ENCODE measurements around the gene CPNE1.
"Not testable (repeated sequence)": the region's sequence is repeated elsewhere in the genome, so short reads cannot be mapped to it uniquely, and the experiment has no call there.

The CPNE1 gene
- long read RNA-seq, transcript CPNE1-204 (16 exons, 1,928 nt): major isoform, 807 of 1,383 reads
- long read RNA-seq, transcript CPNE1-203 (16 exons, 1,695 nt): minor isoform, 6 of 1,383 reads
- long read RNA-seq, partial matches to known transcripts: 39 of 1,383 reads
- long read RNA-seq, other reads (novel, unspliced or antisense): 527 of 1,383 reads

DNA sequence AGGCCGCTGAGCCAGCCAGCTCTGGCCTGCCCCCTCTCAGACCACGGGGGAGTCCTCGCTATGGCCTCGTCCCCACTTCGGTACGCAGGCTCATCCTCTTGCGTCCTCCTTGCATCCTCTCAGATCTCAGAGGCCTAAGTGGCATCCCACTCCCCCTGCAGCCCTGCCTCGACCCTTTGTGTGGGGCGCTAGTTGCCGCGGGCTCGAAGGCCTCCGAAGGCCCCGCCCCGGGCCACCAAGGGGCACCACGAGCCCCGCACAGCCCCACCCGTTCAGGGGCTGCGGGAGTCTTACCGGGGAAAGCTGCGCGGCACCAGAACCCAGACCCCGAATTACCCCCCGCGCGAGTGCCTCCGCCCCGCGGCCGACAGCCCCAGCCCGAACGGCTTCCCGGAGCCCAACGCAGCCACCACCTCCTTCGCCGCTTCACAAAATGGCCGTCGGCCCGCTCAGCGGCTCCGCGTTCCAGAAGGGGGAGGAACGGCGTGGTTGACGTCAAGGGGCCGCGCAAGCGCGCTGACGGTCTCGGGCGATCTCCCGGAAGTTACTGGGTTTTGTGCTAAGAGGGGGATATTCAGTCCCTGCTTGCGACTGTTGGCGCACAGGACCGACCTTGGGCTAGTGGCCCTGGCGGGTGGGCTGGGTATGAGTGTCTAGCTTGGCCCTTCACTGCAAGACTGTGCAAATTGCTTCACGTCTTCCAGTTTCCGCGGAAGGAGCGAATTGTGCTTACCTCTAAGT lies at the start of gene CPNE1, which contains the start of gene RBM12:
CPNE1 (minus strand) TSS at position 435 of the 741 bp plus-strand sequence. CDS start 31,977 bp downstream, outside the sequence.
RBM12 (minus strand) TSS at position 435 of the 741 bp plus-strand sequence. CDS start 9,578 bp downstream, outside the sequence.
- H3K4me3 ChIP-seq (replicated peaks; ENCODE audit: insufficient read depth, low read length): peak within 1 kb of the TSS; percentile 75
- H3K27ac ChIP-seq (replicated peaks): peak within 1 kb of the TSS; percentile 96
- peak; percentile 29; the same call in 1 of the 2 replicates for TF ChIP-seq SPI1 (IDR thresholded peaks at IDR 0.05; ENCODE audit: borderline replicate concordance, low read depth)
- 0 out of 2 replicates have a peak, but pooled peaks have one; percentile 22 for TF ChIP-seq GABPA (IDR thresholded peaks at IDR 0.05; ENCODE audit: low read depth)
- TF ChIP-seq REST (IDR thresholded peaks at IDR 0.05; ENCODE audit: insufficient replicate concordance, low read depth): no peak
- TF ChIP-seq POLR2AphosphoS5 (IDR thresholded peaks at IDR 0.05; ENCODE audit: low read depth): peak; percentile 96
- TF ChIP-seq CTCF (IDR thresholded peaks at IDR 0.05; ENCODE audit: insufficient read depth, low read length): no peak
- H3K27me3 ChIP-seq (ENCODE audit: insufficient read depth, poor library complexity, severe bottlenecking): no peaks in the 10 kb centered on the region
- peak; percentile 87 to 92 for DNase-seq (ENCODE audit: low read depth in 1 of 2, low spot score in 1 of 2)

DNA sequence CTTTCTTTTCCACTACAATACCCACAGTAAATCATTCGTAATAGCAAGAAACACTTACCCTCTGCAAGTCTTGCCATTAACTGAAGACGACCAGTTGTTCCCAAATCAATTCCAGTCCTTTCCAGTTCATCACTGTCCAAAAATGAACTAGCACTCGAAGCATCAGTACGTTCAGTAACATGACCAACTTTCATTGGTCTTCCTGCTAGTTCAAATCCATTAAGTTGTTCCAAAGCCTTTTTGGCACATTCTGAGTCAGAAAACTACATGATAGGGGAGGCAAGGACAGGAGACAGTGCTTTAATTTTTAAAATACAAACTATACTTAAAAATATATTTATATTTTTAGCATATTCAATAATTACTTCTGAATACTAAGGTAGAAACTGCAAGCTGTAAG lies 49.4 kb upstream of the CPNE1 start:
- Histone ChIP-seq H3K27ac (replicated peaks) (no peak overlapping the region), H3K4me3 (replicated peaks; ENCODE audit: insufficient read depth, low read length) (no peak overlapping the region), H3K27me3 (ENCODE audit: insufficient read depth, poor library complexity, severe bottlenecking) (no peaks in the 10 kb centered on the region)
- TF ChIP-seq SPI1 (IDR thresholded peaks at IDR 0.05; ENCODE audit: borderline replicate concordance, low read depth) (no peak), GABPA (IDR thresholded peaks at IDR 0.05; ENCODE audit: low read depth) (no peak), REST (IDR thresholded peaks at IDR 0.05; ENCODE audit: insufficient replicate concordance, low read depth) (no peak), CTCF (IDR thresholded peaks at IDR 0.05; ENCODE audit: insufficient read depth, low read length) (no peak), POLR2AphosphoS5 (IDR thresholded peaks at IDR 0.05; ENCODE audit: low read depth) (no peak)
- DNase-seq (ENCODE audit: low read depth in 1 of 2, low spot score in 1 of 2): no peak

DNA sequence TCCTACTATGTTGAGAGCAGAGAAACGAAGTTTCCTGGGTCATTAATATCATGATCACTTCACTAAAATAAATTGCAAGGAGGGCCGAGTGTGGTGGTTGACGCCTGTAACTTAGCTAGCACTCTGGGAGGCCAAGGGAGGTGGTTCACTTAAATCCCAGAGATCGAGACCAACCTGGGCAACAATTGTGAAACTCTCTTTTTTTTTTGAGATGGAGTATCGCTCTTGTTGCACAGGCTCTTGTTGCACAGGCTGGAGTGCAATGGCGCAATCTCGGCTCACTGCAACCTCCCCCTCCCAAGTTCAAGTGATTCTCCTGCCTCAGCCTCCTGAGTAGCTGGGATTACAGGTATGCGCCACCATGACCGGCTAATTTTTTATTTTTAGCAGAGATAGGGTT lies 48.4 kb upstream of the CPNE1 start:
- H3K27me3 ChIP-seq (ENCODE audit: insufficient read depth, poor library complexity, severe bottlenecking); H3K27ac ChIP-seq (replicated peaks); H3K4me3 ChIP-seq (replicated peaks; ENCODE audit: insufficient read depth, low read length): not testable (repeated sequence)
- DNase-seq (ENCODE audit: low read depth in 1 of 2, low spot score in 1 of 2): peak in 1 of 2 experiments; percentile 35

DNA sequence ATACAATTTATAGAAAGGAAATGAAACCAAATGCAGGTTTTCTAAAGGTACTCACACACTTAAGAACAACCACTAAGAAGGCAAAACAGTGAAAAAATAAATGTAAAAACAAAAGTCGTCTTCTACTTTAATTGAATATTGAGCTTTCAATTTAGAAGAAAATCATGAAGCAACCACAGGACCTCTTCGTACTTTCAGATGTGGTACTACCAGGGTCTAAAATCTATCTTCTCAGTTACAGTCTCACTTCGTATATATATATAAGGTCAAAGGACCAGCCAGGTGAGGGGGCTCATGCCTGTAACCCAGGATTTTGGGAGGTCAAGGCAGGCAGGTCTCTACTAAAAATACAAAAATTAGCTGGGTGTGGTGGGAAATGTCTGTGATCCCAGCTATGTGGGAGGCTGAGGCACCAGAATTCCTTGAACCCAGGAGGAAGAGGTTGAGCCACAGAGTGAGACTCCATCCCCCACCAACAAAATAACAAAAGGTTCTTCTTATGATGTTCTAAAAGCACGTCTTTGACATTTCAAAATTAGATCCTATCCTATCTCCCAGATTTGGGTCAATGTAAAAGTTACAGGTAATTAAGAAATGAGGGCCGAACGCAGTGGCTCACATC lies 47.0 kb upstream of the CPNE1 start:
- no peak for DNase-seq (ENCODE audit: low read depth in 1 of 2, low spot score in 1 of 2)
- Histone ChIP-seq H3K4me3 (replicated peaks; ENCODE audit: insufficient read depth, low read length) (no peak overlapping the region), H3K27me3 (ENCODE audit: insufficient read depth, poor library complexity, severe bottlenecking) (no peaks in the 10 kb centered on the region), H3K27ac (replicated peaks) (no peak overlapping the region)
- no peak for TF ChIP-seq CTCF (IDR thresholded peaks at IDR 0.05; ENCODE audit: insufficient read depth, low read length)
- no peak for TF ChIP-seq POLR2AphosphoS5 (IDR thresholded peaks at IDR 0.05; ENCODE audit: low read depth)
- no peak for TF ChIP-seq SPI1 (IDR thresholded peaks at IDR 0.05; ENCODE audit: borderline replicate concordance, low read depth)
- TF ChIP-seq REST (IDR thresholded peaks at IDR 0.05; ENCODE audit: insufficient replicate concordance, low read depth): no peak
- no peak for TF ChIP-seq GABPA (IDR thresholded peaks at IDR 0.05; ENCODE audit: low read depth)

Measured in HL-60 (cell line).